ENCODE measurements around the gene ZNF521.
"Not testable (repeated sequence)": the region's sequence is repeated elsewhere in the genome, so short reads cannot be mapped to it uniquely, and the experiment has no call there.

The ZNF521 gene

GRCh38 chr18:25033175-25033574 lies 318.8 kb downstream of the ZNF521 start:
- DNase-seq (ENCODE audit: low read depth in 2 of 2), result not testable (repeated sequence)

GRCh38 chr18:25029802-25030201 lies 322.2 kb downstream of the ZNF521 start:
- DNase-seq (ENCODE audit: low read depth in 2 of 2), result no peak

GRCh38 chr18:25019931-25020330 lies 332.0 kb downstream of the ZNF521 start:
- no peak for DNase-seq (ENCODE audit: low read depth in 2 of 2)

- no peak for DNase-seq (ENCODE audit: low read depth in 2 of 2)
These were observed 332.7 kb downstream of the ZNF521 start for GRCh38 chr18:25019086-25019860.

- DNase-seq (ENCODE audit: low read depth in 2 of 2), result no peak
These were observed 335.3 kb downstream of the ZNF521 start for GRCh38 chr18:25016666-25017065.

- DNase-seq (ENCODE audit: low read depth in 2 of 2), result no peak
These were observed 335.8 kb downstream of the ZNF521 start for GRCh38 chr18:25016181-25016580.
